ENCODE data around the gene MAP2K3.

Gene MAP2K3

DNA sequence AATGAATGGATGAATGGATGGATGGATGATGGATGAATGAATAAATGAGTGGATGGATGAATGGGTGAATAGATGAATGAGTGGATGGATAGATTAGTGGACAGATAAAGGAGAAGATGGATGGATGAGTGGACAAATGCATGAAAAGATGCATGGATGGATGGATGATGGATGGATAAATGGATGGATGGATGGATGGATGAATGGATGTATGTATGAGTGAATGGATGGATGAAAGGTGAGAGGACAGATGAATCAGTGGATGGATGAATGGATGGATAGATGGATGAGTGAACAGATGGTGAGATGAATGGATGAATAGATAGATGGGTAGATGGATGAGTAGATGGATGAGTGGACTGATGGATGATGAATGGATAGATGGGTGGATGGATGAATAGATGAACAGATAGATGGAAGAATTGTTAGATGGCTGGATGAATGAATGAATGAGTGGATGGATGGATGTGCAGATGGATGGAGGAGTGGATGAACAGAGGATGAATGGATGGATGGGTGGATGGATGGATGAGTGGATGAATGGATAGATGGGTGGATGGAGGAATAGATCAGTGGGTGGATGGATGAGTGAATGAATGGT, 77.9 kb downstream of the MAP2K3 start:
- H3K18ac ChIP-seq (ENCODE audit: low read length), result no peak overlapping the region
- H3K9ac ChIP-seq (ENCODE audit: low read depth, low read length, poor library complexity), result no peak overlapping the region
- H4K91ac ChIP-seq (ENCODE audit: low read depth, low read length, poor library complexity), result no peak overlapping the region
- no peak overlapping the region for H2BK15ac ChIP-seq (ENCODE audit: low read length)
- H2BK120ac ChIP-seq (ENCODE audit: low read depth, low read length), result no peak overlapping the region
- H2AFZ ChIP-seq (ENCODE audit: low read length), result no peak overlapping the region
- no peak overlapping the region for H3K27ac ChIP-seq (replicated peaks; ENCODE audit: low read length)
- no peak for DNase-seq (ENCODE audit: low spot score)
- H3K14ac ChIP-seq (ENCODE audit: low read length), result no peak overlapping the region
- H2AK5ac ChIP-seq (ENCODE audit: low read depth, low read length), result no peak overlapping the region
- no peak overlapping the region for H2BK12ac ChIP-seq (ENCODE audit: low read length)
- no peak overlapping the region for H4K8ac ChIP-seq (ENCODE audit: low read depth, low read length)
- H3K23ac ChIP-seq (ENCODE audit: low read depth, low read length, poor library complexity), result no peak overlapping the region
- H3K36me3 ChIP-seq (replicated peaks in 1 of 2; ENCODE audit: control insufficient read depth in 2 of 2, insufficient read depth in 2 of 2, low read length in 2 of 2), result no peaks in the 10 kb centered on the region
- H3K4me2 ChIP-seq (ENCODE audit: insufficient read depth, low read length, poor library complexity, severe bottlenecking), result no peak overlapping the region
- no peaks in the 10 kb centered on the region for H3K9me3 ChIP-seq (replicated peaks in 1 of 2; ENCODE audit: control insufficient read depth in 2 of 2, insufficient read depth in 1 of 2, low read depth in 1 of 2, low read length in 2 of 2)
- peaks cover 35 to 47% of the 10 kb centered on the region in 2 donors for H3K4me1 ChIP-seq (ENCODE audit: control insufficient read depth in 2 of 2, insufficient read depth in 1 of 2, low read depth in 1 of 2, low read length in 2 of 2)
- H3K4me3 ChIP-seq (ENCODE audit: low read length in 2 of 2), result no peak overlapping the region
- H3K27me3 ChIP-seq (ENCODE audit: control insufficient read depth in 3 of 3, insufficient read depth in 3 of 3, low read depth in 1 of 3, low read length in 3 of 3), result peaks cover 0 to 7% (median 0%) of the 10 kb centered on the region in 3 experiments
- no peak overlapping the region for H2BK5ac ChIP-seq (ENCODE audit: low read length)
- H3K79me1 ChIP-seq (ENCODE audit: low read depth, low read length), result no peaks in the 10 kb centered on the region
- no peak overlapping the region for H3K4ac ChIP-seq (ENCODE audit: low read length)

DNA sequence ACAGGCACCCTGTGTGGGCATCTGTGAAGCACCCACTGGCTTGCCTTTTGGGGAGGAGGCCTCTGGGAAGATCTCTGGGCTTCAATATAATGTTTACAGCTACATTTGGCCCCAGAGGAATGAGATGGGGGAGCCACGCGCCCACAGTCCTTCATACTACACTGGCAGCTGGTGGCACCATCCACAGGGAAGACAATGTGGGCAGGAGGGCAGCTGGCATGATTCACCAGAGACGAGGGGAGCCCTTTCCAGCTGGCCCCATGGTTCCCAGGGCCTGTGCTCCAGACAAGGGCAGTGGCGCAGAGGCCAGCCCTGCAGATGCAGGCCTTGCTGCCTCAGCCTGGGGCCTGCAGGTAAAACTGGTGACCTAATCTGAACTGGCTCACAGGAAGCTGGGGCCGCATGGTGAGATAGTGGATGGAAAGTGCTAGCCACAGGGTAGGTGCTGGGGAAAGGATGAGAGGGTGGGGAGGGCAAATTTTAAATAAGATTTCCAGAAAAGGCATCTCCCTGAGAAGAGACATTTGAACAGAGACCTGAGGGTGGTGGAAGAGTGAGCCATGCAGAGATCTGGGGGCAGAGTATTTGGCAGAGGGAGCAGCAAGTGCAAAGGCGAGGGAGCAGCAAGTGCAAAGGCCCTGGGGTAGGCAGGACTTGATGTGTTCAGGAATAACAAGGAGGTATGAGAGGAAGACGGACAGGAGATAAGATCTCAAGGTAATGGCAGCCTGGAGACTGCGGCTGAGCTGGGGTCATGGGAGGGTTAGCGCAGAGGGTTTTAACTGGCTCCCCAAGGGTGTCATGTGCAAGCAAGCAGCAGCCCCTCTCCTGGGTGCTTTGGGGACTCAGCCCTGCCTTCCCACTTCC, 79.5 kb downstream of the MAP2K3 start:
- no peak overlapping the region for H3K23ac ChIP-seq (ENCODE audit: low read depth, low read length, poor library complexity)
- no peak overlapping the region for H3K4me2 ChIP-seq (ENCODE audit: insufficient read depth, low read length, poor library complexity, severe bottlenecking)
- H3K9me3 ChIP-seq (replicated peaks in 1 of 2; ENCODE audit: control insufficient read depth in 2 of 2, insufficient read depth in 1 of 2, low read depth in 1 of 2, low read length in 2 of 2), result no peaks in the 10 kb centered on the region
- no peaks in the 10 kb centered on the region for H3K36me3 ChIP-seq (replicated peaks in 1 of 2; ENCODE audit: control insufficient read depth in 2 of 2, insufficient read depth in 2 of 2, low read length in 2 of 2)
- H4K8ac ChIP-seq (ENCODE audit: low read depth, low read length), result peak overlapping the region; percentile 66
- H2BK15ac ChIP-seq (ENCODE audit: low read length), result peak overlapping the region; percentile 81
- peaks cover 23 to 33% of the 10 kb centered on the region in 2 donors for H3K4me1 ChIP-seq (ENCODE audit: control insufficient read depth in 2 of 2, insufficient read depth in 1 of 2, low read depth in 1 of 2, low read length in 2 of 2)
- no peaks in the 10 kb centered on the region for H3K79me1 ChIP-seq (ENCODE audit: low read depth, low read length)
- H3K4me3 ChIP-seq (ENCODE audit: low read length in 2 of 2), result no peak overlapping the region
- WGBS, 2 donors (ENCODE audit: extremely low coverage in 2 of 2, insufficient read length in 2 of 2, insufficient replicate concordance in 1 of 2), result no CpG with 5 or more reads among the region's 9 CpGs
- H2AK5ac ChIP-seq (ENCODE audit: low read depth, low read length), result peak overlapping the region; percentile 88
- H2AFZ ChIP-seq (ENCODE audit: low read length), result no peak overlapping the region
- no peak overlapping the region for H2BK120ac ChIP-seq (ENCODE audit: low read depth, low read length)
- no peak overlapping the region for H4K91ac ChIP-seq (ENCODE audit: low read depth, low read length, poor library complexity)
- no peak overlapping the region for H2BK5ac ChIP-seq (ENCODE audit: low read length)
- H3K9ac ChIP-seq (ENCODE audit: low read depth, low read length, poor library complexity), result no peak overlapping the region
- H3K27ac ChIP-seq (replicated peaks; ENCODE audit: low read length), result no peak overlapping the region
- H3K27me3 ChIP-seq (ENCODE audit: control insufficient read depth in 3 of 3, insufficient read depth in 3 of 3, low read depth in 1 of 3, low read length in 3 of 3), result peaks cover 0 to 14% (median 0%) of the 10 kb centered on the region in 3 experiments
- DNase-seq (ENCODE audit: low spot score), result no peak
- H3K18ac ChIP-seq (ENCODE audit: low read length), result peak overlapping the region; percentile 70
- no peak overlapping the region for H2BK12ac ChIP-seq (ENCODE audit: low read length)
- H3K4ac ChIP-seq (ENCODE audit: low read length), result no peak overlapping the region
- H3K14ac ChIP-seq (ENCODE audit: low read length), result no peak overlapping the region

Measured in neuronal stem cell (in vitro differentiated cells).